Suprapubic skin (tissue), 4 donors: ENCODE measurements around the gene SPATA13. TPM values are rescaled to one million over a fixed set of nuclear protein-coding genes. Genes with fewer than 3 reads are reported as not detected.

Experiments used
- DNase-seq, 2 donors: peaks; one replicate each; pipeline ENCODE4 v3.0.0-alpha.2; 2019; ENCODE audit warnings: low spot score in 2 of 2
- H3K27ac ChIP-seq: fragments of 200-600 bp; sonication (generic); one replicate; pipeline ENCODE4 v1.5.1; 2019
- H3K27me3 ChIP-seq: fragments of 200-600 bp; sonication (generic); one replicate; pipeline ENCODE4 v1.5.1; 2019
- H3K36me3 ChIP-seq: fragments of 200-600 bp; sonication (generic); one replicate; pipeline ENCODE4 v1.5.1; 2019
- H3K4me1 ChIP-seq: fragments of 200-600 bp; sonication (generic); one replicate; pipeline ENCODE4 v1.5.1; 2019
- H3K4me3 ChIP-seq: fragments of 200-600 bp; sonication (generic); one replicate; pipeline ENCODE4 v1.5.1; 2019; ENCODE audit warnings: mild to moderate bottlenecking
- H3K9me3 ChIP-seq: fragments of 200-600 bp; sonication (generic); one replicate; pipeline ENCODE4 v1.5.1; 2019
- EP300 ChIP-seq: sonication (generic); formaldehyde crosslinking; IDR thresholded peaks from one replicate; pipeline ENCODE4 v1.6.1; 2017; ENCODE audit warnings: antibody characterized with exemption
- POLR2A ChIP-seq, 2 donors: fragments of 450-650 bp; IDR thresholded peaks; one replicate each; pipeline ENCODE4 v1.6.1; 2017; ENCODE audit warnings: antibody characterized with exemption in 2 of 2, mild to moderate bottlenecking in 2 of 2, moderate library complexity in 2 of 2
- POLR2AphosphoS5 ChIP-seq, 3 donors: sonication (generic); formaldehyde crosslinking; IDR thresholded peaks; one replicate each; pipeline ENCODE4 v1.6.1; 2017; ENCODE audit warnings: antibody characterized with exemption in 3 of 3
- WGBS: methylation state at CpG from one replicate; pipeline ENCODE4 v1.1.5; 2018; 5-methylcytosine and 5-hydroxymethylcytosine counted together
- total RNA-seq, 4 donors: library from RNA; depleted of rRNA; stranded (reverse); fragments of >200 nt; gene quantifications; one replicate each; pipeline ENCODE4 v1.1.0, GENCODE V29; 2016
- TF ChIP-seq, protein P1 (sequence below), 2 donors: fragments of 200-600 bp in 1 of 2; fragments of 450-650 bp in 1 of 2; sonication (generic) in 1 of 2; IDR thresholded peaks; one replicate each; pipeline ENCODE4 v1.5.1; 2016 to 2019; ENCODE audit warnings: antibody characterized with exemption in 2 of 2, mild to moderate bottlenecking in 1 of 2, moderate library complexity in 1 of 2

Gene SPATA13
- total RNA-seq, 4 donors from 2014 or later = 26.5 to 64.2 (median 31.6) TPM

DNA sequence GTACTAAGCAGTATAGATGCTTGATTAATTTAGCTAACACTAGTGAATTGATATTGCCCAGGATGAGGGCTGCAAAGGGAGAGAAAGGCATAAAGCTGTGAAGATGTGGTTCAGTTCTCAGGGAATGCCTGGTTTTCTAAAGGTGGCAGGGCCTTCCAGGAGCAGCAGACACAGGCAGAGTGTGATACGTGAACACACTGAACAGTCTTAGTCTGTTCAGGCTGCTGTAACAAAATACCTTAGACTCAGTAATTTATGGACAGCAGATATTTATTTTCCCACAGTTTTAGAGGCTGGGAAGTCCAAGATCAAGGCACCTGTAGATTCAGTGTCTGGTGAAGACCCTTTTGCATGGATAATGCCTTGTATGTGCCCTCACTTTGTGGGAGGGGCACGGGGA is 8.7 kb upstream of the SPATA13 start:
- no peak for TF ChIP-seq POLR2A (IDR thresholded peaks at IDR 0.05)
- no peak for TF ChIP-seq POLR2AphosphoS5 (IDR thresholded peaks at IDR 0.05)
- TF ChIP-seq, protein P1, sequence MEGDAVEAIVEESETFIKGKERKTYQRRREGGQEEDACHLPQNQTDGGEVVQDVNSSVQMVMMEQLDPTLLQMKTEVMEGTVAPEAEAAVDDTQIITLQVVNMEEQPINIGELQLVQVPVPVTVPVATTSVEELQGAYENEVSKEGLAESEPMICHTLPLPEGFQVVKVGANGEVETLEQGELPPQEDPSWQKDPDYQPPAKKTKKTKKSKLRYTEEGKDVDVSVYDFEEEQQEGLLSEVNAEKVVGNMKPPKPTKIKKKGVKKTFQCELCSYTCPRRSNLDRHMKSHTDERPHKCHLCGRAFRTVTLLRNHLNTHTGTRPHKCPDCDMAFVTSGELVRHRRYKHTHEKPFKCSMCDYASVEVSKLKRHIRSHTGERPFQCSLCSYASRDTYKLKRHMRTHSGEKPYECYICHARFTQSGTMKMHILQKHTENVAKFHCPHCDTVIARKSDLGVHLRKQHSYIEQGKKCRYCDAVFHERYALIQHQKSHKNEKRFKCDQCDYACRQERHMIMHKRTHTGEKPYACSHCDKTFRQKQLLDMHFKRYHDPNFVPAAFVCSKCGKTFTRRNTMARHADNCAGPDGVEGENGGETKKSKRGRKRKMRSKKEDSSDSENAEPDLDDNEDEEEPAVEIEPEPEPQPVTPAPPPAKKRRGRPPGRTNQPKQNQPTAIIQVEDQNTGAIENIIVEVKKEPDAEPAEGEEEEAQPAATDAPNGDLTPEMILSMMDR (IDR thresholded peaks at IDR 0.05) = no peak
- TF ChIP-seq EP300 = no peak
- DNase-seq = no peak
- Histone ChIP-seq H3K9me3 (no peaks in the 10 kb centered on the region), H3K4me3 (no peak overlapping the region), H3K27me3 (no peaks in the 10 kb centered on the region), H3K36me3 (no peaks in the 10 kb centered on the region), H3K4me1 (peaks cover 11% of the 10 kb centered on the region), H3K27ac (no peak overlapping the region)
- 93% methylated on average over 2 of the region's 2 CpGs for WGBS

DNA sequence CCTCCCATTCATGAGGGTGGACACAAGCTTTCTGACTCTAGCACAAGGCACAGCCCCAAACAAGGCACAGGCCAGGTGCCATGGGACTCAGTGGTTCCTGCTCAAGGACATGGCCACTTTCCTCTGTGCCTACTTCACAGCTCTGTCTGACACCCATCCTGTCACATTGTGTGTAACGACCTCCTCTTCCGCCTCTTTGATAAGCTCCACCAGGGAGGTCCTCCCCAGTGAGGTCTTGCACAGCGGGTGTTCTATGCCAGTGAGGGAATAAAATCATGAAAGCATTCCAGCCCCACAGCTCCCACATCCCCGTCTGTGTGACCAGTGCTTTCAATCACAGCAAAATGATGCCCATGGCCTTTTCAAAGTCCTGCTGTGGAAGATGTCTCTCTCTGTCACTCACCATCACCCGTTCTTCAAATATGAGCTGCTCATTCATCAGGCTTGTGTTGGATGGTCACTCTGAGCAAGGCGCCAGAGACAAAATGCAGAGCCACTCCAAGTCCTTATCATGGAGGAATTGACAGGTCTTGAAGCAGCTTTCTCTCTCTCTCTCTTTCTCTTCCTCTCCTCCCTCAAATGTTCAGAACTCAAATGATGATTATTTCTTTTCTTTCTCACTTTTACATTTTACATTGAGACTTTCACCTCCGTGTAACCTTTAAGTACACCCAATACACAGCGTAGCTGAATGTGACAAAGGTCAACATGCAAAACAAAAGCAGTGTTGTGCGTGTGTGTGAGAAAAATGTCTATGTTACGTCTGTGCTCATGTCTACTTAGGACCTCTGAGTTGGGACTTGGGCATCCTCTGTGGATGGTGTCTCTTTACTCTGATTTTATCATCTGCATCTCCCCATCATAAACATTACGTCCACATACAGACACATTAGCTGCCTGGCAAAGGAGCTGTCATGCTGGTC is 8.0 kb upstream of the SPATA13 start:
- Histone ChIP-seq H3K27me3 (no peaks in the 10 kb centered on the region), H3K4me3 (no peak overlapping the region), H3K9me3 (no peaks in the 10 kb centered on the region), H3K4me1 (peaks cover 11% of the 10 kb centered on the region), H3K36me3 (no peaks in the 10 kb centered on the region), H3K27ac (no peak overlapping the region)
- 90% methylated on average over 11 of the region's 11 CpGs for WGBS
- no peak for DNase-seq
- TF ChIP-seq POLR2A (IDR thresholded peaks at IDR 0.05) (no peak), EP300 (no peak), POLR2AphosphoS5 (IDR thresholded peaks at IDR 0.05) (no peak)
- TF ChIP-seq, protein P1 (IDR thresholded peaks at IDR 0.05) = no peak

DNA sequence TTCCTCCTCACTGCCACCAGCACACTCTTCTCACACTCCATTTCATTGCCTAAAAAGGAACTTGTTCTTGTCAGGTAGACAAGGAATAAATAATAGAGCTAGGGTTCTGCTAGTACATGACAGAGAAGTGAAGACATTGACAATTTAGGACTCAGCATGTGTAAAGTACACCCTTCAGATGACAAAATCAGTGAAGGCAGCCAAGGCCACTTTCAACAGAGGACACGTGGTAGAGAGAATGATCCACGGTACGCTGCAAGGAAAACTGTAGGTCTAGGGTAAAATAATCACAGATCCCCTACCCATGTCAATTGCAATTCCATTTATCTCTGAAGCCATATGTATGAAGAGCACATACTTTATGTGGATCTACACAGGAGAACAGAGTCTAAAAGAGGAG is 7.2 kb upstream of the SPATA13 start:
- H3K36me3 ChIP-seq = no peaks in the 10 kb centered on the region
- H3K27me3 ChIP-seq = no peaks in the 10 kb centered on the region
- H3K4me1 ChIP-seq = peaks cover 11% of the 10 kb centered on the region
- WGBS = 100% methylated on average over 3 of the region's 3 CpGs
- no peak for TF ChIP-seq EP300
- no peaks in the 10 kb centered on the region for H3K9me3 ChIP-seq
- DNase-seq = no peak
- no peak overlapping the region for H3K27ac ChIP-seq
- no peak overlapping the region for H3K4me3 ChIP-seq

DNA sequence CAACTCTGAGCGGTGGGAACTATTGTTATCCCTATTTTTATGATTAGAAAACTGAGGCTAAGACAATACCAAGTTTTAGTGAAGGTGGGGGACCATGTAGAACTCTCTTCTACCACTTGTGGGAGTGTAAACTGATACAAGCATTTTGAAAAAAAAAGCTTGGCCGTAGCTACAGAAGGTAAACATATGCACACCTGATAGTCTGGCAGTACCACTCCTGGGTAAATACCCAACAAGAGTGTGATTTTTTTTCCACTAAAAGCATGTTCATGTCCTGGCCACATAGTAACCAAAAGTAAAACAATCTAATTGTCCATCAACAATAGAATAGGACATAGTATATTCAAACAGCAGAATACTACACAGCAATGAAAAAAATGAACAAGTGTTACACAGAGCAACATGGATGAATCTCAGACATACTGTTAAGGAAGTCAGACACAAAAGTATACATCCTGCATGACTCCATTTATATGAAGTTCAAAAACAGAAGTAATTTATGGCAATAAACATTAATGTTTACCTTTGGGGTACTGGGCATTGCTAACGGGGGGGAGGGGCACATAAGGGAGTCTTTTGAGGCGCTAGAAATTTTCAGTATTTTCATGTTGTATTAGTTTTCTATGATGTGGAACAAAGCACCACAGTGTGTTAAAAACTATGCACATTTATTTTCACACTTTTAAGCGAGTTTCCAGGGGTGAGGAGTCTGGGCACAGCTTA is 6.4 kb upstream of the SPATA13 start:
- Histone ChIP-seq H3K4me3 (no peak overlapping the region), H3K36me3 (no peaks in the 10 kb centered on the region), H3K4me1 (peaks cover 6% of the 10 kb centered on the region), H3K27me3 (no peaks in the 10 kb centered on the region), H3K27ac (no peak overlapping the region), H3K9me3 (no peaks in the 10 kb centered on the region)
- TF ChIP-seq POLR2AphosphoS5 (IDR thresholded peaks at IDR 0.05) = no peak
- TF ChIP-seq, protein P1 (IDR thresholded peaks at IDR 0.05) = no peak
- DNase-seq = no peak
- WGBS = 95% methylated on average over 5 of the region's 5 CpGs

DNA sequence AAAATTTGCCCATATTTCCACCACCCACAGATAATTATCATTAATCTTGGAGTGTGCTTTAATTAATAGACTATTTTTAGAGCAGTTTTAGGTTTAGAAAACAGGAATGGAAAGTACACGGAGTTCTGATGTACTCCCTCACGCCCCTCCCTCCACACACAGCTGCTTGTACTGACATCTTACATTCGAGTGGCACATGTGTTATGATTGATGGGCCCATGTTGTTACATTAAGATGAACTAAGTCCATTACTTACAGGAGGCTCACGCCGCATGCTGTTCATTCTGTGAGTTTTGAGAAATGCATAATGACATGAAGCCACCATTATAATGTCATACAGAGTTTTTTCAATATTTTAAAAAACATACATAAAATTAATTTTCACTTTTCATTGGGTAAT is 1.2 kb upstream of the SPATA13 start:
- TF ChIP-seq POLR2A (IDR thresholded peaks at IDR 0.05) (no peak), POLR2AphosphoS5 (IDR thresholded peaks at IDR 0.05) (no peak), EP300 (no peak)
- TF ChIP-seq, protein P1 (IDR thresholded peaks at IDR 0.05) = no peak
- Histone ChIP-seq H3K9me3 (no peaks in the 10 kb centered on the region), H3K27me3 (no peaks in the 10 kb centered on the region), H3K36me3 (no peaks in the 10 kb centered on the region), H3K4me1 (peaks cover 28% of the 10 kb centered on the region), H3K4me3 (no peak overlapping the region), H3K27ac (no peak overlapping the region)
- no peak for DNase-seq
- WGBS = 62% methylated on average over 5 of the region's 5 CpGs
